ENCODE data around the gene OR52N2.

OR52N2 gene

DNA sequence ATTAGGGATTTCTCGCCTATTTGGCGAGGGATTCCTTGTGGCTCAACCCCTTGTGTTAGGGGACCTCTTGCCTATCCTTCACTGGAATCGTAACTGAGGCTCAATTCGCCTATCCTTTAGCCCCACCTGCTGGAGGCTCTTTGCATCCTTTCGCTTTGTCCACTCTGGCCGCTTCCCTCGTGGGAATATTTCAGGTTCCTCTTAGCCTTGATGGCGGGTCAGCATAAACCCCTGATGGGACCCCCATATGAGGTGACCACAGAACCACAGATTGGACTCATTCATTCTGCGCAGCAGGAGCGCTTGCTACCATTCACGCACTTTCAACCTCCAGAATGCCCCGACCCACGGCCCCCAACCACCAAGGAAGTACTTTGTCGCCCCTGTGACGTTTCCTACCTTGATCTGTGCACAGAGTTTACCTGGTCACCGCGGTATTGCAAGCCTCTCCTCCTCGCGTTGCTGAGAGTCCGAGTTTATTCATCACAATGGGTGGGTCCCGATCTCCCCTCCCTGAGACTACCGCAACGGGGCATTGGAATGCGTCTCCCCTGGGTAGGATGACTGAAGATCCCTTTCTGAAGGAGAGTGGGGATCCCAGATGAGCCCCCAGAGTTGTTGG lies at the start of gene OR52N2:
Gene OR52N2, plus strand, starts transcription at position 425 of the 622 bp plus-strand sequence. CDS start 11,412 bp downstream, outside the sequence.
- DNase-seq (ENCODE audit: low spot score) = peak; percentile 32

DNA sequence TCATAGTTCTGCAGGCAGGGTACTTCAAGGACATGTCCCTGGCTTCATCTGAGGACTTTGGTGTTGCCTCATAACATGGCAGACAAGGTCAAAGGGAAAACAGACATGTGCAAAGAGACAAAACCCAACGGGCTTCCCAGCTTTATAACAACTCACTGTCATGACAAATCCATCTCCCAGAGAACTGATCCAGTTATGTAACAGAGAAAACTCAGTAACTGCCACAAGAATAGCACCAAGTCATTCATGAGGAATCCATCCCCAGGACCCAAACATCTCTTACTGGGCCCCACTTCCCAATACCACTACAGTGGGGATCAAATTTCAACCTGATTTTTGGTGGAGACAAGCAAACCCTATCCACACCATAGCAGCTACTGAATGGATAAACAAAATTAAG lies 41.7 kb upstream of the OR52N2 start:
- DNase-seq (ENCODE audit: low spot score) = no peak

DNA sequence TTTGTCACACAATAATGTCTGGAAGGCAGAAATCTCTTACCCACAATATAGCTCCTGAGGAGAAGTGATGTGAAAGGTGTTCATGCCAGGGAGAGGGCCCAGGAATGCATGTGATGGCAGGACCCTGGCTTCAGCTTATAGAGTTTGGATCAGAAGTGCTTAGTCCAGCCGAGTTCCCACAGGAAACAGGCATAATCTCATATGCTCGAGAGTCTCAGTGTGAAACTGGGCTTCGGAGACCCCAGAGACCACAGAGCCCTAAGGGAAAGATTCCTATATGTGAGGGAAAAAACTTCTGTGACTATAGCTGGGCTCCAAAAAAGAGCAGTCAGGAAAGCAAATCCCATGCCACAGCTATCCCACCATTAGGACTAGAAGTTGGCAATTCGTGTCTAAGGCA lies 25.5 kb upstream of the OR52N2 start, which contains the start of gene OR52N5:
Gene OR52N5, minus strand, starts transcription at position 101 of the 400 bp plus-strand sequence. CDS start 4,721 bp downstream, outside the sequence.
- no peak for DNase-seq (ENCODE audit: low spot score)

DNA sequence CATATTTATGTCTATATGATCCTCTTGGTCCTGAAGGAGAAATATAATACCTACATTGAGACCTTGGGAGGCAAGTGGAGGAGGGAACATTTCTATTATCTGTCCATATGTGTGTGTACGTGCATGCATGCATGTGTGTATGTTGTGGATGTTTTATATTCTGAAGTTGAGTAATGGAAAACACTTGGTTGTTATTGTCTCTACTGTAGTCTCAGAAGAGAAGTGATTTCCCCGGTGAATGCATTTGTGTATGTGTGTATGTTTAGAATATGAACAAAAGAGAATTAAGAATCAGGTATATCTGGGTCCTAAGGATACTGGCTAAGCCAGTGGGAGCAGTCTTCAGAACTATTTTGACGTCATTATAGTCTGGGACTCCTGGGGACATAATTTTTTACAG lies 17.6 kb upstream of the OR52N2 start, which contains the start of gene OR52N1:
Gene OR52N1, minus strand, starts transcription at position 101 of the 400 bp plus-strand sequence. CDS start 2,449 bp downstream, outside the sequence.
- no peak for DNase-seq (ENCODE audit: low spot score)

DNA sequence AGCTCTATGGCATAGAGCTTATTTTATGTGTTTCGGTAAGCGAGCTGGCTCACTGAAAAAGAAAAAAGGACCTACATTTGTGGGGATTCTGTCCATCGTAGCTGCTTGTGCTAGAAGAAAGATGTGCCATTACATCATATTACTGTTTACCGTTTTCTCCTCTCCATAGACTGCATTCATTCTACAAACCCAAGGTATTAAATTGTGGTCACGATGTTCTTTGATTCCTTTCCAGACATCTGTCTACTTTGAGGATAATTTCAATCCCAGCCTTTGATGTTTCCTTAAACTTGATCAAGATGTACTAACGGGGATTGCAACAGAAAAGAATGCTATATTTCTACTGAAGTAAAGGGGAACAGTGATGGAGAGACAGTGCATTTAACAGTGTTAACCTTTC lies 12.2 kb upstream of the OR52N2 start:
- no peak for DNase-seq (ENCODE audit: low spot score)

DNA sequence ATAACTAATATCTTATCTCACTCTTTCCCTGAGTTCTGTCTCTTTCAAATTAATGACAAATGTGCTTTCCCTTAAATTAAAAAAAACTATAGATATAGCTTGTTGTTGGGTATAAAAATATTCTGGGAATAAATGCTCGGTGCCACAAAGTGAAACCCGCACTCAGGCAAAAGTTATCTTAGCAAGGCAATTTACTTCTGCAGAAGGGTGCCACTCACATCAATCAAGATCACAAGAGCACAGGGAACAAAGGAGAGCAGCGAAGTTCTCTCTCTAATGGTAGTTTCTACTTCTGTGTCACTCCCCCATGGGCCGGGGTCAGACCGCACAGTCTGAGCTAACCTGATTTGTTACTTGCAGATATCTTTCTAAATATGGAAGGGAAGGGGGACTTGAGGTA lies 4.7 kb upstream of the OR52N2 start:
- DNase-seq (ENCODE audit: low spot score) = no peak

DNA sequence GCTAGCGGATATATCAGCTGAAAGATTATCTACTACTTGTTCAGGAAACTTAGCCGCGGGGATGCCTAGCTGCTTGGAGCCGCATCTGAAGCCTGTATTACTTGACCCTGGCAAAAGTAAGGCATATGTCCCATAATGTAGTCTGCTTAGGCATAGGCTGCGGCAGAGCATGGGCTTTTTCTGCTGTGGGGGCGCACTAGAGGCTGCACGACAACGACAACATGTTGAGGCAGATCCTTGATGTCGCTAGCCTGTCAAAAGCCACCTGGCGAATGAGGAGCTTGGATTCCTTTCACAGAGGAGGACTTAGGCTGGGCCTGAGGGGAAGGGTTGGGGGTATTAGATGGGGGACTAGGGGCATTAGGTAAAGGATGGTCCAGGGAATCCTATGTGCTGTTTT lies 1.1 kb upstream of the OR52N2 start:
- DNase-seq (ENCODE audit: low spot score) = no peak

DNA sequence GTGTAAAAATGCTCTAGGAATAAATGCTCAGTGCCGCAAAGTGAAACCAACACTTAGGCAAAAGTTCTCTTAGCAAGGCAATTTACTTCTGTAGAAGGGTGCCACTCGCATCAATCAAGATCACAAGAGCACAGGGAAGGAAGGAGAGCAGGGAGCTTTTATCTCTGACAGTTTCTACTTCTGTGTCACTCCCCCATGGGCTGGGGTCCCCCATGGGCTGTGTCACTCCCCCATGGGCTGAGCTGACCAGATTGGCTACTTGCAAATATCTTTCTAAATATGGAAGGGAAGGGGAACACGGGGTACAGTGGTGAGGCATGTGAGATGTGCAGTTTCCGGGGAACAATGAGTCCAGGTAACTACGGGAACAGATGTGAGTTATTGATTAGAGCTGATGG lies 397 bp downstream of the OR52N2 start:
- no peak for DNase-seq (ENCODE audit: low spot score)

DNA sequence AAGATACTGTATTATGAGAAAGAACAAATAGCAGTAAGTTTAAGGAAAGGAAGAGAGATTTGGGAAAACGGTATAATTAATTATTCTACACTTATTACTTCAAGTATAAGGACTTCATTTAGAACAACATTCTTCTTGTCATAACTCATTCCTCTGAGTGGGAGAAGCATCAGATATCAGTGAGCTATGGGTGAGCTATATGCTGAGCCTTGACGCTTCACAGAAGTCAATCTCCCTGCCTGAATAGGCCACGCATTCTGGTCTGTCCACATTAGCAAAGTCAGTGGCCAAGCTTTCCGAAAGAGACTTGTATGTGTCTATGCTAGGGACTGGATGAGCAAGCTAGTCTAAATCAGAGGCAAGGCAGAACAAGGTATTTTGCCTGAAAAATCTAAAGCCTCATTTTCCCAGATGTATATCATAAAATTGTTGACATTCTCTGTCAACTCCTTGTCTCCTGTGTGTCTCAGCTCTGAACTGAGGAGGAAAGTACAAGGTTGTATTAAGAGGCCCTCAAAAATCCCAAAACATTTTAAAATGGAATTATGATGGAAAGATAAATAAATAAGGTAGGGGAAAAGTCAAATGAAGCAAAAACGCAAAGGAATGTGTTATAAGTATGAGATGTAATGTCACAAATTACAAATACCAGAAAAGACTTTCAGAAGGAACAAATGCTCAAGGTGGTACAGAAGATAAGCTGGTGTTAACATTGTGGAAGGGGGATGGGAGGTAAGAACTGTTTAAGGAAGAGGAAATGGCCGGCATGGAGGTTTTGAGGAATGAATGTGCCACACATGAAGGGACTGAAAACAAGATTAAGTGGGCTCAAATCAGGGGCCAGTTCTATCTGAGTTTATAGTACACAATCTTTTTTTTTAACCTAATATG lies 1.4 kb downstream of the OR52N2 start:
- no peak for DNase-seq (ENCODE audit: low spot score)

DNA sequence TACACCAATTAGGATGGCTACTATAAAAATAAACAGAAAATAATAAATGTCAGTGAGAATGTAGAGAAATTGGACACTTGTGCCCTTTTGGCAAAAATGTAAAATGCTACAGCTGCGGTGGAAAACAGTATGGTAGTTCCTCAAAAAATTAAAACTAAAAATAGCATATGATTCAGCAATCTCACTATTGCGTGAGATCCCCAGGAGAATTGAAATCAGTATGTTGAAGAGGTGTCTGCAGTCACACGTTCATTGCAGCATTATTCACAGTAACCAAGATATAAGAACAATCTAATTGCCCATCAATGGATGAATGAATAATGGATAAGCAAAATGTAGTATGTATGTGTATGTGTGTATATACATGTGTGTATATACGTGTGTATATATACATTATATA lies 6.8 kb downstream of the OR52N2 start:
- DNase-seq (ENCODE audit: low spot score) = no peak

DNA sequence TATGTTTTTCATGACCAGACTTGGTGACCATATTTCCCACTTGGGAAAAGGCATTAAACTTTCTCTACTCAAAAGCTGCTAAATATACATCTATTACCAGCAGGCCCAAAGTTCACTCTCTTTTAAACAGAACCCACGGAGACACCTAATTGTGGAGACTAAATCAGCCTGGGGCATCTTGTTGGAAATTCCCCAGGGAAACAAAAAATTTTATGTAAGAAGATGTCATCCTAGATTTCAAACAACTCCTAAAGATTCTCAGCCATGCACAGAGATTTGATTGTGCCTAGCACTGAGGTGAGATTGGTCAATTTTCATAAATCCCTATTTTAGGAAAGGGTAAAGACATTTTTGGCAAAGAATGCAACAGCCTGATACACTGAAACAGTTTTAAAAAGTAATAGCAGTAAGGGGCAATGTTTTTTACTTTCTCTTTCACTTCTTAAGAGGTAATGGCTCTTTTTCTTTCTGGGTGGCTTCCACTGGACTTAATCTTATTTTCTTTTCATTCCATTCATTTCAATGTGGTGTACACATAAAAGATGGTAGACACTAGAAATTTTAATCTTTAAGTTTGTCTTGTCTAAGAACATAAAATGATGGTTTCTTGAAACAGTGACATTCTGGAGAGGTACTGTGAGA lies 9.6 kb downstream of the OR52N2 start:
- DNase-seq (ENCODE audit: low spot score) = no peak

DNA sequence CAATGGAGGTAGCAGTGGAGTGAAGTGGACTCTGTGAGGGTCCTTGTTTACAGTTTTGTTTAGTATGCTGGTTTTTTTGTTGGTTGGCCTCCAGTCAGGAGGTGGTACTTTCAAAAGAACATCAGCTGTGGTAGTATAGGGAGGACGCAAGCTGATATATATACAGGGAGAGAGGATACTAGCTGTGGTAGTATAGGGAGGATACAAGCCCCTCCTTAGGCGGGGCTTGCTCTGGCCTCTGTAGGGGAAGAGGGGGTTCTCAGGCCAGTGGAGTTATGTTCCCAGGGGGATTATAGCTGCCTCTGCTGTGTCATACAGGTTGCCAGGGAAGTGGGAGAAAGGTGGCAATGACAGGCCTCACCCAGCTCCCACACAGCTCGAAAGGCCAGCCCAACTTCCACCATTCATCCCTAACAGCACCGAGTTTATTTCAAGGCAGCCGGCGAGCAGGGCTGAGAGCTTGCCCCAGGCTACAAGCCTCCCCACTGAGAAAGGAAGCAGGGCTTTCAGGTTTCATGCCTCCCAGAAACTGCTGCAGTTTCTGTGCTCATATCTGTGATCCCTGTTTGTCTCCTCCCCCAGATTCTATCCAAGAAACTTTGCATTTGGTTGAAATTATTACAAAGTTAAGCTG lies 22.6 kb downstream of the OR52N2 start:
- no peak for DNase-seq (ENCODE audit: low spot score)

DNA sequence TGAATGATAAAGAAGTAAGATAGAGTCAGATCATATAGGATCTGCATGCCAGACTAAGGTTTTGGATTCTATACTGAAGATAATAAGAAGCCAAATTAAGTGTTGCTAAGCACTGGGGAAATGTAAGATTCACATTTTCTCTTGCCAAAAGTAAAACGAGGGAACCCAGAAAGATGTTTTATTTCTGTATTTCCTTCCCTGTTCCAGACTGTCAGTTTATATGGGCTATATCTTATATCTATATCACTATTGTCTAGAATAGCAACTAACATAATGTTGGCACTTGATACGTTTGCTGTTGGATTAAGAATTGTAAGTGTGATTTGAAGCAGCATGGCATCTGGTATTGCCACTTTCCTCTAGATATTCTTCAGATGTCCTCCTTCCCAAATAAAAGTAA lies 24.7 kb downstream of the OR52N2 start:
- DNase-seq (ENCODE audit: low spot score) = no peak

DNA sequence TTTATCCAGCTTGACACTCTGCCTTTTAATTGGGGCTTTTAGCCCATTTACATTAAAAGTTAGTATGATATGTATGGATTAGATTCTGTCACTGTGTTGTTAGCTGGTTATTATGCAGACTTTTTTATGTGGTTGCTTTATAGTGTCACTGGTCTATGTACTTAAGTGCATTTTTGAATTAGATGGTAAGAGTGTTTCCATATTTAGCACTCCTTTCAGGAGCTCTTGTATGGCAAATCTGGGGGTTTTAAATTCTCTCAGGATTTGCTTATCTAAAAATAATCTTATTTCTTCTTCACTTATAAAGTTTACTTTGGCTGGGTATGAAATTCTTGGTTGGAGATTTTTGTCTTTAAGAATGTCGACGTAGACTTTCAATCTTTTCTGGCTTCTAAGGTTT lies 29.0 kb downstream of the OR52N2 start:
- no peak for DNase-seq (ENCODE audit: low spot score)

DNA sequence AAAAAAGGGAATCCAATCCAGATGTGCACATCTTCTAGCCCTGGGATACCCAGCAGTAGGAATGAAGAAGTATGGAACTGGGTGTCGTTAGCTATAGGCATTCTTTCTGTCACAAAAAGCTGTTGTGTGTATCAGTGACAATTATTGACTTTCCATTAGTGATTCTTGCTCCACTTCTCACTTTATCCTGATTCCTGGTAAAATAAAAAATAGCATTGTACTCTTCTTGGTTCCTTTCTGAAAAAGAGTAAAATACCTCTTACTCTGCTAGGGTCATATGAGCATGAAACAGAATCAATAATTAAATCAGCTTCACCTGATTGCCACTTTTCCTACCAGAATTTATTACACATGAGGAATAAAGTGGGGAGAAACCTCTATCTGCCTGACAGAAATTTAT lies 33.1 kb downstream of the OR52N2 start, which contains the start of gene OR52E6:
Gene OR52E6, minus strand, starts transcription at position 101 of the 400 bp plus-strand sequence. Its CDS starts 0 bp downstream, at position 101.
- no peak for DNase-seq (ENCODE audit: low spot score)

DNA sequence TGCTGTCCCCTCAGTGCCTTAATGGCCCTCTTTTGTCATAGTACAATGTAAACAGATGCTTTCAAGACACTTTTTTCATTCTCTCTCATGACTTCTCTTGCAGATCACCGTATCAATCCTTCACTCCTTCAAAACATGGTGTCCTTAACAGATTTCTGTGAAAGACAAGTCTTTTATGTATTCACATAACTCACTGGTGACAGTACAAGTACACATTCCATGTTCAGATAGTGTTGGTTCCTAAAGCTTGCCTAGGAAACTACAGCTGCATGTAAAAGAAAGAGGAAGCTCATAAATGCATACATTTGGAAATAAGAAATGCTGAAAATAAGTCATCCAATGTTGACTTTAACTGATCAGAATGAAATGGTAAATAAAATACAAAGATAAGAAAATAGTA lies 38.0 kb downstream of the OR52N2 start:
- no peak for DNase-seq (ENCODE audit: low spot score)

DNA sequence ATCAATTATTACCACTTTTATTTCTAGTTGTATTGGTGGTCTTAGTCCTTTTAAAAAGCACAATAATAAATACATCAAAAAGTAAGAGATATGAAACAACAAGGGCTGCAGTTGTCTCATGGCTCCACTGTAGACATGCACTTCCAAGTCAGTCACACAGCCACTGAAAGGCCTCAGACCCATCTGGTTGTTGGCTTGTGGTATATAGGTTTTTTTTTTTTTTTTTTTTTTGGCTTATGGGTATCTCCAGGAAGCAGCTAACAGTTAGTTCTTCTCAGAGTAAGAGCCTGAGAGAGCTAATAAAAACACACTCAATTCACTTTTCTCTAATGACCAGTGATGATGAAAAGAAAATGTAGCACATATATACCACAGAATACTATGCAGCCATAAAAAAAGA lies 39.0 kb downstream of the OR52N2 start:
- DNase-seq (ENCODE audit: low spot score) = no peak

DNA sequence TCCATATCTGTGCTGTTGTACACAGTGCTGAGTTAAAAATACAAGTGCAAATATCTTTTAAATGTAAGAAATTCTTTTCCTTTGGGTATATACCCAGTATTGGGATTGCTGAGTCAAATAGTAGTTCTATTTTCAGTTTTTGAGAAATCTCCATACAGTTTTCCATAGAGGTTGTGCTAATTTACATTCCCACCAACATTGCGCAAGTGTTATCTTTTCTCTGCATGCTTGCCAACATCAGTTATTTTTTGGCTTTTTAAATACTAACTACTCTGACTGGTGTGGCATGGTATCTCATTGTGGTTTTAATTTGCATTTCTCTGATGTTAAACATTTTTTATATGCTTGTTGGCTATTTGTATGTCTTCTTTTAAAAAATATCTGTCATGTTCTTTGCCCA lies 42.3 kb downstream of the OR52N2 start:
- DNase-seq (ENCODE audit: low spot score) = no peak

DNA sequence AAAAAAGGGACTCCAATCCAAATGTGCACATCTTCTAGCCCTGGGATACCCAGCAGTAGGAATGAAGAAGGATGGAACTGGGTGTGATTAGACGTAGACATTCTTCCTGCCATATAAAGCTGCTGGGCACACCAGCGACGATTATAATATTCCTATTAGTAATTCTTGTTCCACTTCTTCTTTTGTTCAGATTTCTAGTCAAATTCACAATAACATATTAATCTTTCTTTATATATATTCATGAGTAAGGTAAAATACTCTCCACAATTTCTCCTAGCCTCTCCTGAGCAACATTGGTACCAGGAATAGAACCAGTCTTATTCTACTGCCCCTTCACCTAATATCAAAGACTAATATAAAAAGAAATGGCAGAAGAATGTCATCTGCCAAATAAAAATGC lies 48.9 kb downstream of the OR52N2 start, which contains the start of gene OR52E8:
Gene OR52E8, minus strand, starts transcription at position 101 of the 400 bp plus-strand sequence. Its CDS starts 0 bp downstream, at position 101.
- DNase-seq (ENCODE audit: low spot score) = no peak

DNA sequence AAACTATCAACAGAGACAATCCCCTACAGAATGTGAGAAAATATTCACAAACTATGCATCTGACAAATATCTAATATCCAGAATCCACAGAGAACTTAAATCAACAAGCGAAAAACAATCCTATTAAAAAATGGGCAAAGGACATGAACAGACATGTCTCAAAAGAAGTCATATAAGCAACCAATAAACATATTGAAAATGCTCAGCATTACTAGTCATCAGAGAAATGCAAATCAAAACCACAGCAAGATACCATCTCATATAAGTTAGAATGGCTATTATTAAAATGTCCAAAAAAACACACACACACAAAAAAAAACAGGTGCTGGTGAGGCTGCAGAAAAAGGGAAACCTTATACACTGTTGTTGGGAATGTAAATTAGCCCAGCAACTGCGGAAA lies 57.1 kb downstream of the OR52N2 start:
- no peak for DNase-seq (ENCODE audit: low spot score)
